Ovary (tissue), 9 donors: ENCODE results near the gene CADM4. TPM values are rescaled to one million over a fixed set of nuclear protein-coding genes. Genes with fewer than 3 reads are reported as not detected.

Experiments
- DNase-seq, 5 donors: peaks; one replicate each; pipeline ENCODE4 v3.0.0-alpha.2; 2019 to 2020
- H3K27ac ChIP-seq, 2 donors: fragments of 200-600 bp; one replicate each; pipeline versions ENCODE4 v1.5.1 to v1.8.0; 2019 to 2022
- H3K27me3 ChIP-seq: fragments of 200-600 bp; one replicate; pipeline ENCODE4 v1.8.0; 2022
- H3K36me3 ChIP-seq: fragments of 200-600 bp; sonication (generic); one replicate; pipeline ENCODE4 v1.5.1; 2019
- H3K4me1 ChIP-seq: one replicate; pipeline ENCODE4 v1.8.1; 2013; ENCODE audit warnings: mild to moderate bottlenecking, moderate library complexity; ENCODE audit not compliant: insufficient read depth
- H3K4me3 ChIP-seq: fragments of 200-600 bp; sonication (generic); one replicate; pipeline ENCODE4 v1.5.1; 2017
- H3K9me3 ChIP-seq, 2 donors: fragments of 200-600 bp in 1 of 2; sonication (generic) in 1 of 2; one replicate each; pipeline versions ENCODE4 v1.5.1 to v1.8.1; 2013 to 2019; ENCODE audit warnings: mild to moderate bottlenecking in 1 of 2, moderate library complexity in 1 of 2
- CTCF ChIP-seq, 3 donors: fragments of 450-650 bp in 2 of 3; fragments of 200-600 bp in 1 of 3; IDR thresholded peaks; one replicate each; pipeline versions ENCODE4 v1.5.1 to v1.8.0; 2016 to 2022; ENCODE audit warnings: antibody characterized with exemption in 3 of 3, mild to moderate bottlenecking in 1 of 3
- EP300 ChIP-seq: sonication (generic); formaldehyde crosslinking; IDR thresholded peaks from one replicate; pipeline ENCODE4 v1.6.1; 2017; ENCODE audit warnings: antibody characterized with exemption
- POLR2A ChIP-seq: fragments of 450-650 bp; IDR thresholded peaks from one replicate; pipeline ENCODE4 v1.6.1; 2017; ENCODE audit warnings: antibody characterized with exemption, mild to moderate bottlenecking, moderate library complexity
- WGBS, 3 donors: extraction: QIAGEN DNeasy Blood & Tissue Kit in 1 of 3; methylation state at CpG; one replicate each; pipeline versions ENCODE4 v1.1.5 to v1.1.7; 2013 to 2017; 5-methylcytosine and 5-hydroxymethylcytosine counted together
- intact Hi-C, 4 donors: fragments of 100-400 bp; cut with DNase I; formaldehyde crosslinking; loops; one replicate each; pipeline versions ENCODE4 v1.11.0 to v1.15.1; 2022 to 2023
- polyA plus RNA-seq, 2 donors: library from polyadenylated mRNA; stranded (reverse); fragments of 200-250 nt in 1 of 2; fragments of 350-450 nt in 1 of 2; fragmentation: Illumina TruSeq in 1 of 2; extraction: RNeasy Lipid Tissue Mini Kit (QIAGEN cat#74804) in 1 of 2; gene quantifications; one replicate each; pipeline ENCODE4 v1.2.3, GENCODE V29; 2013 to 2014
- total RNA-seq, 7 donors: library from RNA; depleted of rRNA in 2 of 7; stranded (reverse); fragments of >200 nt in 2 of 7; fragmentation: NEBNext Ultra II Directional in 3 of 7; extraction: Animal tissue kit (Norgen Biotek cat#: 25700) in 3 of 7; gene quantifications; one replicate each; pipeline versions ENCODE4 v1.1.0 to v1.2.4, GENCODE V29; 2016 to 2023
- donor health status: DM: no; HTN: no; CAD: no; lungs with moderate emphysema.
- donor health status: DM: no; HTN: no; CAD: no.
- donor health status: Bipolar disorder and iron deficiency.
- donor health status: DM: yes; HTN: yes; CAD: no.
- donor health status: DM: no; HTN: no; CAD: no.
- donor health status: DM: yes; HTN: yes; CAD: no.

CADM4 gene
- total and polyA plus RNA-seq, 9 donors: 6.2 to 24.3 (median 11.3) TPM

GRCh38 chr19:43631491-43631890 lies 8.2 kb downstream of the CADM4 start:
- Histone ChIP-seq H3K27me3 (no peaks in the 10 kb centered on the region), H3K36me3 (no peaks in the 10 kb centered on the region), H3K9me3 (no peaks in the 10 kb centered on the region), H3K4me1 (no peaks in the 10 kb centered on the region), H3K27ac (no peak overlapping the region), H3K4me3 (no peak overlapping the region)
- intact Hi-C loops: no loop called here
- 86 to 90% (median 88%) methylated on average over 5 of the region's 5 CpGs for WGBS, 3 donors
- TF ChIP-seq EP300 (no peak), POLR2A (no peak), CTCF (IDR thresholded peaks at IDR 0.05) (no peak)
- no peak for DNase-seq

DNA sequence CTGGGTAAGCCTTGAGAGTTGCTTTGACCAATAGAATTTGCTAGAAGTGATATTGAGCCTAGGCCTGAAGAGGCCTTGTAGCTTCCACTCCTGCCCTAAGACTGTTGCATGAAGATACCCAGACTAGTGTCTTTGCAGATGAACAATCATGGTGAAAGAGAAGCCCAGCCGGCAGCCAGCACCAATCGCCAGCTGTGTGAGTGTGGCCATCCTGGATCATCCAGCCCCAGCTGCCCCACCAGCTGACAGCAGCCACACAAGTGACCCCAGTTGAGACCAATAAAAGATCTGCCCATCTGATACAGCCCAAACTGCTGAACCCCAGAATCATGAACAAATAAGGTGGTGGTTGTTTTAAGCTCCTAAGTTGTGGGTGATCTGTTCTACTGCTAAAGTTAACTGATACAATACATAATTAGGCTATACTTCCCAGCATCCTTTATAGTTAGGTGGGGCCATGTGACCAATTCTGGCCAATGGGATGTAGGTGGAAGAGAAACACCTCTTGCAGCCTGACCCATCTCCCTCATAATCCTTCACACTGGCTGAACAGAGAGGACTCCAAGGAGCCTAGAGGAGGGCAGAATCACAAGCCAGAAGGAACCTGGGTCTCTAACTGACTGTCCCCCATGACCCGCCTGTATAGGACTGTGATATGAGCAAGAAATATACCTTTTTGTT lies 10.9 kb downstream of the CADM4 start:
- WGBS, 3 donors: 84 to 94% (median 87%) methylated on average over 3 of the region's 3 CpGs
- H3K36me3 ChIP-seq: no peaks in the 10 kb centered on the region
- no peak overlapping the region for H3K4me3 ChIP-seq
- TF ChIP-seq CTCF (IDR thresholded peaks at IDR 0.05): no peak
- no peak for TF ChIP-seq EP300
- TF ChIP-seq POLR2A: no peak
- no peaks in the 10 kb centered on the region for H3K27me3 ChIP-seq
- H3K4me1 ChIP-seq: no peaks in the 10 kb centered on the region
- H3K27ac ChIP-seq: no peak overlapping the region
- DNase-seq: no peak
- intact Hi-C loops: no loop called here
- H3K9me3 ChIP-seq: no peaks in the 10 kb centered on the region

DNA sequence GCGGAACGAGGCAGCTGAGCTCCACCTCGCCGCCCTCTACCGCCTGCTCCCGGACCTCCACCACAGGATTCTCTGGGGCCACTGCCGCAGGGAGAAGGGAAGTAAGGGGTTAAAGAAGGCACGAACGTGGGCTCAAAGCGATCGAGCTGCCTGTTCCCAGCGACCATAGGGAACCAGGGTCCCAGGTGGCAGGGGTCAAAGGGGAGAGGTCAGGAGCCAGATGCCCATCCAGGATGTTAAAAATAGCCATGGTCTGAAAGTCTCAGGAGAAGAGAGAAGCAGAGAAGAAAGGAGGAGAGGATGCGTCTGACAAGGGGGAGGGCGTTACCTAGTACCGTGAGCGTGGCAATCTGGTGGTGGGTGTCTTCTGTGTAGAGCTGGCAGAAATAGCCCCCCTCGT lies 12.8 kb downstream of the CADM4 start:
- Histone ChIP-seq H3K9me3 (no peaks in the 10 kb centered on the region), H3K27ac (no peak overlapping the region), H3K36me3 (no peaks in the 10 kb centered on the region), H3K4me1 (no peaks in the 10 kb centered on the region), H3K4me3 (no peak overlapping the region), H3K27me3 (no peaks in the 10 kb centered on the region)
- TF ChIP-seq CTCF (IDR thresholded peaks at IDR 0.05): no peak
- no peak for TF ChIP-seq POLR2A
- TF ChIP-seq EP300: no peak
- DNase-seq: no peak
- WGBS, 3 donors: 62 to 64% (median 63%) methylated on average over 17 of the region's 17 CpGs
- intact Hi-C loops: no loop called here

GRCh38 chr19:43625918-43626579 lies 13.6 kb downstream of the CADM4 start:
- no peaks in the 10 kb centered on the region for H3K4me1 ChIP-seq
- intact Hi-C loops: no loop called here
- H3K9me3 ChIP-seq: no peaks in the 10 kb centered on the region
- 75 to 83% (median 81%) methylated on average over 28 to 32 of the region's 32 CpGs for WGBS, 3 donors
- no peak overlapping the region for H3K4me3 ChIP-seq
- DNase-seq: peak in 2 of 5 donors; percentile 29 to 49
- no peaks in the 10 kb centered on the region for H3K36me3 ChIP-seq
- TF ChIP-seq EP300: no peak
- TF ChIP-seq POLR2A: no peak
- TF ChIP-seq CTCF (IDR thresholded peaks at IDR 0.05): no peak
- no peaks in the 10 kb centered on the region for H3K27me3 ChIP-seq
- no peak overlapping the region for H3K27ac ChIP-seq
